CD4-positive, alpha-beta T cell treated with Interleukin-4 for 4 hours (primary cell): ENCODE results near the gene IRAK2.

Experiments
- DNase-seq: peaks from one replicate; pipeline ENCODE4 v3.0.0-alpha.2; 2020

The IRAK2 gene

DNA sequence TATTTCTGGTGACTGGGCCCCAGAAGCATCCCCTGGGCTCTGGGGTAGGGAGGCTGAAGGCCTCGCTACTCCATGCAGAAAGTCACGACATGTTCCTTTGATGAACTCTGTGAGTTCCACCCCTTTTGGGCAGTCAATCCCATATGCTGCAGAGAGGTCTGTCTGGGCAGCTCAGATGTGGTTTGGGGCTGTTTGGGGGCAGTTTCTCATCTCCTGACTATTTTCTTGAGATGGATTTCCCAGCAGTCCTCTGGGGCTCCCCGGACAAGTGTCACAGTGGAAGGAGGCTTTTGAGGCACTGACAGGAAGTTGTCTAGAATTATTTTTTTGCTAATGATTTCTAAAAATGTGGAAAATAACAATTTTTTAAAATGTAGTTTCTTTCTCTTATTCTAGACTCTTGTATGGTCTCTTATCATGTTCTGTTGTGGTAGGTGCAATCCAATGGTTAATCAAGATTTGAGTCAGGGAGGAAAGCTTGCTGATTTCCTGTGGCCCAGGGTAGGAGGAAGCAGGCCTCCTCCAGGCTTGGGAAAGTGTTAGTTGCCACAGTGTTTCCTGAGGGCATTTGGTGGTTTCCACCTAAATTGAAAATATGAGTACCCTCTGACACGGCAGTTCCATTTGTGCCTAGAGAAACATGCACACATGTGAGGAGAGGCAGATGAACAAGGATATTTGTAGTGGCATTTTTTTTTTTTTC lies 63.7 kb downstream of the IRAK2 start:
- DNase-seq, result peak; percentile 37

DNA sequence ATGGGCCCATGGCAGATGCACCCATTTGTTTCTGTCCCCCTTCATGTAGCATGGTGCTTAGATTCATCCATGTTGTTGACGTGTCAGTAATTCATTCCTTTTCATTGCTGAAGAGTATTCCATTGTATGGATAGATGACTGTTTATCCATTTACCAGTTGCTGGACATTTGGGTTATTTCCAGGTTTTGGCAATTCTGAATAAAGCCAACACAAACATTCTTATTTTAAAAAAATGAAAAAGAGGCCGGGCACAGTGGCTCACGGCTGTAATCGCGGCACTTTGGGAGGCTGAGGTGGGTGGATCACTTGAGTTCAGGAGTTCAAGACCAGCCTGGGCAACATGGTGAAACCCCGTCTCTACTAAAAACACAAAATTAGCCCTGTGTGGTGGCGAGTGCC lies 64.9 kb downstream of the IRAK2 start:
- DNase-seq, result no peak

DNA sequence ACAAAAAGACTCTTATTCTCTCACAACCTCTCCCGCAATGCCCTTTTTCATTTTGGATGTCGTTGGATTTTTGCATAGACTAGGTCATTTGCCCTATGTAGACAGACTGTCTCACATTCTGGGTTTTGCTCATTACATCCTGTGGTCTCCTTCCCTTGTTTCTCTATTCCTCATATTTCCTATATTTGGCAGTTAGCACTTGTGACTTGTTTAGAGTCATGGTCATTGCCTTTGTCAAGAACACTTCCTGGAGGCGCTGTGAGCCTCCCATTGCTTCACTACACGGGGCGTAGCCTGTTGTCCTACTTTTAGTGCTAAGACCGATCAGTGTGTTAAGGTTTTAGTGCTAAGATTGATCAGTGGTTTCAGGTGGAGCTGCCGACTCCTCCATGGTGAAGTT lies 67.4 kb downstream of the IRAK2 start:
- DNase-seq, result no peak

DNA sequence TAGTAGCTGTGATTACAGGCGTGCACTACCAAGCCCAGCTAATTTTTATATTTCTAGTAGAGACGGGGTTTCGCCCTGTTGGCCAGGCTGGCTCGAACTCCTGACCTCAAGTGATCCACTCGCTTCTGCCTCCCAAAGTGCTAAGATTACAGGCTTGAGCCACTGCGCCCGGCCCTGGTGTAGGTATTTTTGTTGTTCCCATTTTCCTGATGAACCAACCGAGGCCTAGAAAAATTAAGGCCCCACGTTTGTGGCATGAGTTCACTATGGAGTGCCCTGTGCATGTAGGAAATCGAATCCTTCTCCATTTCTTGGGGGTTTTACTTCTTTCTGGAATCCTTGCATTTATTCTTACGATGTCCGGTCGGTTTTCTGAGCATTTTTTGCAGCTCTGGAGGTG lies 69.3 kb downstream of the IRAK2 start:
- DNase-seq, result no peak

DNA sequence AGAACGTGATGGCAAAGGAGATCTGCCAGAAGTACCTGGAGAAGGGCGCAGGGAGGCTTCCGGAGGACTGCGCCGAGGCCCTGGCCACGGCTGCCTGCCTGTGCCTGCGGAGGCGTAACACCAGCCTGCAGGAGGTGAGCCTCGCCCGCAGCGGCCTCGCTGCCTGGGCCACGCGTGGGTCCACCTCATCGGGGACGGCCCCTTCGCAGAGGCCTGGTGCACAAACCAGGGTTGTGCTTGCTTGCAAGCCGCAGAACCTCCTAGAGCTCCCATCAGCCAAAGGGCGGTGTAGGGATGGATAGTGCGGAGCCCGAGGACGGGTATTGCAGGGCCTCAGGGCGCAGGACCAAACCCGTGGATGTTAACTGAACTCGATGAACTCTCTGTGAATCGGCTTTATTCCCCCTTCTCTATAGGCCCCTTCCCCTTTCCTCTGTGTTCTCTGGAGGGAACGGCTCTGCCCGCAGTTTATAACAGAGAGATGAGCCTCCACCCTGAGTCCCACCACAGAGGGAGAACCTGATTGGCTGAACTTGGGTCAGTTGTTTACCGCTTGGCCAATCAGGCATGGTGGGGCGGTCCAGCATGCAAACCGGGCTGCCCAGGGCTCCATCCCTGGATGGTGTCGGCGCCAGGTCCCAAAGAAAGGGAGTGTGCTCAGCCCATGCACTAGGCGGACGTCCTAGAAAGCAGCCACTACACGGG lies 70.0 kb downstream of the IRAK2 start:
- DNase-seq, result no peak

DNA sequence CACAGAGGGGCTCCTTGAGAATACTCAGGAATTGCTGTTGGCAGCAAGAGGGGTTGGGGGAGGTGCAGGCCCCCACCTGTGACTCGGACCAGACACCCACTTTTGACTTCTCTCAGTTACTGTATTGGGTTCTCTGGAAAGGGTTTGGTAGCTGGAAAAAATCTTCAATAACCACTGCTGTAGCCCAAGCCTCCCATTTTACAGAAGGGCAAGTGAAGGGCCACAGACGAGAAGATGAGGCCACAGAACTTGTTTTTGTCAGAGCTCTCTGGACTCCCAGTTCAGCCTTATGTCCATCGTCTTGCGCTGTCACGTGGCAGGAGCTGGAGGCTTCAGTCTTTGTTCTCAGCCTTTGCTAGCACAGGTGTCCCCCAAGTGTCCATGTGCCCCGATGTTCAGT lies 70.8 kb downstream of the IRAK2 start:
- DNase-seq, result no peak

DNA sequence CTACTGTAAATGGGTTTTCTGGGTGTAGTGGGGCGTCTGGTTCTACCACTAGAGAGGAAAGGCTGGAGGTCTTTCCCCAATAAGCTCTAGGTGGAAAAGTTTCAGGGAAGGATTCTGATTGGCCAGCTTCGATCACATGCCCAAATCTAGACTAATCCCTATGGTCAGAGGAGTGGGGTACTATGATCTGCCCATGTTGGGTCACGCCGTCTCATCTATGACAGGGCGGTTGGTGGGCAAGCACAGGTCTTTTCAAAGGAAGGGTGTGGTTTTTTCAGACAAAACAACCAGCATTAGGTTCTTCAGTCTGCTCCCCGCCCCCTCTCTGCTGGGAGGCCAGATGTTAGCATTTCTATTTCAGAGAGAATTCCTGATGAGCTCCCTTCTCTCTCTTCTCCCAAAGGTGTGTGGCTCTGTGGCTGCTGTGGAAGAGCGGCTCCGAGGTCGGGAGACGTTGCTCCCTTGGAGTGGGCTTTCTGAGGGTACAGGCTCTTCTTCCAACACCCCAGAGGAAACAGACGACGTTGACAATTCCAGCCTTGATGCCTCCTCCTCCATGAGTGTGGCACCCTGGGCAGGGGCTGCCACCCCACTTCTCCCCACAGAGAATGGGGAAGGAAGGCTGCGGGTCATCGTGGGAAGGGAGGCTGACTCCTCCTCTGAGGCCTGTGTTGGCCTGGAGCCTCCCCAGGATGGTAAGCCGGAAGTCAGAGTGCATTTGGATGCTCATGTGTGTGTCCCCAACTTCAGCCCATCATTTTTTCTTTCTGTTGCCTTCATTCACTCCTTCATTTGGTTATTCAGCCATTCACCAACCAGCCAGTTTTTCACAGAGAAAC lies 73.8 kb downstream of the IRAK2 start:
- DNase-seq, result peak; percentile 82

DNA sequence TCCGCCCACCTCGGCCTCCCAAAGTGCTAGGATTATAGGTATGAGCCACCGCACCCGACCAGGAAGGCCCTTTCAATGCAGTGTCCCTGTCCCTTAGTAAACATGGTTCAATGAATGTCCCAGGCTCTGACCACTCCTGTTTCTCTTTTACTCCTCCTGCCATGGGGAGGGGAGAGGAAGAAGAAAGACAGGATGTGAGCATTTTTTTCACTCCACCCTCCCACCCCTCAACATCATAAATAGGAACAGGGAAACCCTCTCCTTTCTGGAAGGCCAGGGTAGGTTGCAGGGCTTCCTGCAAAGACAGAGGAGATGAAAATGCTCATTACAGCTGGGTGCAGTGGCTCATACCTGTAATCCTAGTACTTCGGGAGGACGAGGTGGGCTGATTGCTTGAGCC lies 76.1 kb downstream of the IRAK2 start:
- DNase-seq, result no peak

DNA sequence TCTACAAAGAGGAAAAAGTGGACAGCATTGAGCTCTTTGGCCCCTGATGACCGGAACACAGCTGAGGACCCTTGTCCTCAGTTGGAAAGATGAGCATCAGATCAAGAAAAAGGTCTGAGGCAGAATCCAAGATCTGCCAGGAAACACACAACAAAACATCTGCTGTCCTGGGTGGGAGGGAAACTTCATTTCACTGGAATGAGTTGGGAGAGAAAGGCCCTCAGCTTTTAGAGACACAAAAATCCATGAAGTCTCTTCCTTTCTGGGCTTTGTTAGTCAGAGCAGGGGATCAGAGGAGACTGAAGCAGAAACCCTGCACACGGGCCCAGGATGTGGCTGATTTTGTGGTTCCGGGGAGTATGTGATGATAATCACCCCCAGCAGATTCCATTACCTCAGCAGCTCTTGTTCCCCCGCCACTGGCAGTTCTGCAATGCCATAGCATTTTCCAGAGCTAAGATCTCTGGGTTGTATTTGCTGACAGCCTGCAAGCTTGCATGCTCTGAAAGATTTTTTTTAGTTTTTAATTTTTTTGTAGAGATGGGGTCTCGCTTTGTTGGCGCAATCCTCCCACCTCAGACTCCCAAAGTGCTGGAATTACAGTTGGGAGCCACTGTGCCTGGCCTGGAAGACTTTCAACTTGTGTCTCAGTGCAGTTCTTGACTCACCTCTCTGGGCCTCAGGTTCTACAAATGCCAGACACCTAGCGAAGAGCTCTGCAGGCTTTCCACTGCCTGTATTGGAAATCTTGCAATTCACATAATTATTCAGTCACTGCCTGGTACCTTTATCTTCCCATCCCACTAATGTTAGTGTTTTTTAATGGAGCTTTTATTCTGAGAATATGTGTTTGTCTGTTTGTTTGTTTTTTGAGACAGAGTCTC lies 77.7 kb downstream of the IRAK2 start:
- peak; percentile 80 for DNase-seq

DNA sequence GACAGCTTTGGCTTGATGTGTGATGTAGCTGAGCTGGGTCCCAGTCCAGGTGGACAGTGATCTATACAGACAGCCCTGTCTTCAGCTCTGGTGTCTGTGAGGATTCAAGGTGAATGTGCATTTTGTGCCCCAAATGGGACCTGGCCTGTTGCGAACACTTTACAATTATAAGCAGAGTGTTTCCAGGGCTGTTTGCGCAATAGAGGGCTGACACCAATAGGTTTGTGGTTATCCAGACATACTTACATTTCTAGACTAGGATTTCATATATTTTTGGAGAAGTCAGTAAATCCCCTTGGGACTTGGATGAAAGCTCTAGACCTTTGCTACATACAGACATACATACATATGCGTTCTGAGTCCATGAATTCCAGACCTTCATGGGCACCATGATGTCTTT lies 79.3 kb downstream of the IRAK2 start:
- no peak for DNase-seq

DNA sequence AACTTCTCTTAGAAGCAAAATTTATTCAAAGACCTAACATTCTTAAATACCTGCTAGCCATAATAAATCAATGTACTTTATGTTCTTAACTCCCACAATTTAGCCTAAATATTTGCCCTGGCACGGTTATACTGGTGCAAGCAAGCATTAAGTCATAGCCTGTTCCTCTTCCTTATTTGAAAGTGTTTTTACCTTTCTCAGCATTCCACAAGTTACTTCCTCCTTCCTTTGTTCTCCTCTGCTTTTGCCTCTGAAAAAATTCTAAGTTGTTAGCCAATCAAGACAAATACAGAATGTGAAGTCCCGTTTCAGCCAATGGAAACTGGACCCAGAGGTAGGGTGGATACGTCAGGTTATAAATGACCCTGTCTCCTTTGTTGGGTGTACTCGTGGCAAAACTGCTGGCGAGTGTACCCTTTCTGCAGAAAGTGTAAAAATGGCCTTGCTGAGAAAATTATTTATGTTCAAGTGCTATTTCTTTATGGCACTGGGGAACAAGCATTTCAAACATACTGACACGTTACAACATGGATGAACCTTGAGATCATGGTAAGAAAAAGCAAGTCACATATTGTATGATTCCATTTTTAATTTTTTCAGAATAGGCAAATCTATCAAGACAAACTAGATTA lies 80.5 kb downstream of the IRAK2 start:
- DNase-seq, result no peak

DNA sequence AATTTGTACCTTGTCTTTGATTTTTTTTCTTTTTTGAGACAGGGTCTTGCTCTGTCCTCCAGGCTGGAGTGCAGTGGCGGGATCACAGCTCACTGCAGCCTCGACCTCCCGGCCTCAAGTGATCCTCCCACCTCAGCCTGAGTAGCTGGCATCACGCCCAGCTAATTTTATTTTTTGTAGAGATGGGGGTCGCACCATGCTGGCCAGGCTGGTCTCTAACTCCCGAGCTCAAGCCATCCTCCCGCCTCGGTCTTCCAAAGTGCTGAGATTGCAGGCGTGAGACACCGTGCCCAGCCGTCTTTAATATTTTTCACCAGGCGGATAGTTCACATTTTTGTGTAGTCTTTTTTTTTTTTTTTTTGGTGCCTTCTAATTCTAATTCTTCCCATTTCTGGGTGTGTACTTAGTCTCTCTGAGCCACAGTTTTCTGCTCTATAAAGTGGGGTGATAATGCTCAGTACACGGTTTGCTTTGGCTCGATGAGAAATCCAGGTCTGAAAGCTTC lies 83.0 kb downstream of the IRAK2 start:
- DNase-seq, result no peak

DNA sequence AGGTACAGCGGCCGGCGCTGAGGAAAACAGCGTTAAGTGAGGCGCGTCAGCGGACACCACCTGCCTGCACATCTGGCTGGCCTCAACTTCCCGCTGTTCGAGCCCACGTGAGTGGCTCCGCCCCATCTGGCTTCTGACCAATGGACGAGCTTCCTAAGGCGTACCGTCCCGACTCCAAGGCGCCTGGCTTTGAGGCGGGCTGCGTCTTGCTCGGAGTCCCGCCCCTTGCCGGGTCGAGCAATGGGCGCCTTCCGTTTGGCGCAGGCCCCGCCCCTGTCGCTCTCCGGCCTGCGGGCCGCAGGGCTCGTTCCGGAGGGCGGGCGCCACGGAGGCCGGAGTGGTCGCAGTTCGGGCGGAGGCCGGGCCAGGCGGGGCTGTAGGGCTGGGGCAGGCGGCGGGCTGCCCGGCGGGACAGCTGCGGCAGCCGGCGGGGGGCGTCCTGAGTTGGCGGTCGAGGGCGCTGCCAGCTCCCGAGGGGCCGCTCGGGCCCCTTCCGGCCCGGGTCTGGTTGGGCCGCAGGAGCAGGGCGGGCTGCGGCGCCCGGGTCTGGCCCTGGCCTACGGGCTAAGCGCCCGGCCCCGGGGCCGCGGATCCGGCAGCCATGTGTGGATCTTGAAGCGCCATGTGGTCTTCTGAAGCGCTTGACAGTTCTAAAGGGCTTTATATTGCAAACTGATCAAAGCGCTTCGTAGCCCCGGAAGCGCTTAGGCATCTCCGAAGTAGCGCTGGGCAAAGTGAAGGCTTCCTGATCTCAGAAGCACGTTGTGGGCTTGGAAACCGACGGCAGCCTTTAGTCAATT lies 83.7 kb downstream of the IRAK2 start, which contains the start of gene TATDN2:
Gene TATDN2 (plus strand): TSS at position 276 of the 800 bp plus-strand sequence. CDS start 742 bp downstream, outside the sequence.
- peak; percentile 95 for DNase-seq

DNA sequence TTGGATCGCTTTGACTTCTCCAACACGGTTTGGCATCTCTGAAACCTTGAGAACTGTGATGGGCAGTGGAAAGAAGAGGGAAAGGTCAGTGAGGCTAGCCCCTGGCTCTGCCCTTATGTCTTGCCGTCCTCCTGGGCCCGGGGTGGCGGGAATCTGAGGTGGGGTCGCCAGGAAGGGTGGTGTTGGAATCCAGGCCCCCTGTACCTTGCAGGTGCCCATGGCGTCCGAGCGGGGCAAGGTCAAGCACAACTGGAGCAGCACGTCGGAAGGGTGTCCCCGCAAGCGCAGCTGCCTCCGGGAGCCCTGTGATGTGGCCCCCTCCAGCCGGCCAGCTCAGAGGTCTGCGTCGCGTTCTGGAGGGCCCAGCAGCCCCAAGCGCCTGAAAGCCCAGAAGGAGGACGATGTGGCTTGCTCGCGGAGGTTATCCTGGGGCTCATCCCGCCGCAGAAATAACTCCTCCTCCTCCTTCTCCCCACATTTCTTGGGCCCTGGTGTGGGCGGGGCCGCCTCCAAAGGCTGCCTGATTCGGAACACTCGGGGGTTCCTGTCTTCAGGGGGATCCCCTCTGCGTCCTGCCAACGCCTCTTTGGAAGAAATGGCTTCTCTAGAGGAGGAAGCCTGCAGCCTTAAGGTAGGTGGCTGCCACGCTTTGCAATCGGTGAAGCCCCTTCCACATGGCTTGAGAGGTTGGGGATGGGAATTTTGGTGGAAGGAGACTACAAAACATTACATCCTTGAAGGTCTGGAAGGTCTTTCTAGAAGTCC lies 84.4 kb downstream of the IRAK2 start:
- peak; percentile 50 for DNase-seq

DNA sequence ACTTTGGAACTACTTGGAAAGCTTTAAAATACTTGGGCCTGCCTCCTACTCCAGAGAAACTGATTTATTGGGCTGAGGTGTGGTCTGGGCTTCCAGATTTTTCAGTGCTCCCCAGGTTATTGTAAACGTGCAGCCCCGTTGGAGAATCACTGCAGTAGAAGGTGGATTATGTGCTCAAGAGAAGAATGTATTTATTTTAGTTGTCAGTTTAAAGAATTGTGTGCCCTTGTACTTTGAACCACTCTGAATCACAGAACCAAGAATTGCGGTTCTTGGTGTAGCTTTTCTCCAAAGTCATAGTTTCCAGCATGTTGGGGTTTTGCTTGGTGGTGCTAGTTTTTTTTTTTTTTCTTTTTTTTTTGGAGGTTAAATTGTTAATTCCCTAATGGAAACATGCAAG lies 85.1 kb downstream of the IRAK2 start:
- DNase-seq, result peak; percentile 24

DNA sequence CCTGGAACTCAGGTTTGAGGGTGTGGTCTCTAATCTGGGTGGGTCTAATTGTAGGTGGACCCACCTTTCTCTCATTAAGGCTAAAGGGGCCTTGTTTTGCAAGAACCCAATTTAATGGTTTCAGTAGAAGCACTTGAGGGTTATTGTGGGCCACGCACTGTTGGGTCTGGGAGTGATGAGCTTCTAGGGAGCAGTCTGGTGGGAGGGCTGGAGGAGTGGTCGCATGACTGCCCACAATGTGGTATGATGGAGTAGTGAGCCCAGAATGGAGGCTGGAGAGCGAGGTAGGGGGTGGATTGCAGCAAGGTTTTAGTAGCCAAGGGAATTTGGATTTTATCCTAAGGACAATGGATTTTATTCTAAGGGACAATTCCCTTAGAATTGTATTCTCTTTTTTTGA lies 86.3 kb downstream of the IRAK2 start:
- DNase-seq, result no peak

DNA sequence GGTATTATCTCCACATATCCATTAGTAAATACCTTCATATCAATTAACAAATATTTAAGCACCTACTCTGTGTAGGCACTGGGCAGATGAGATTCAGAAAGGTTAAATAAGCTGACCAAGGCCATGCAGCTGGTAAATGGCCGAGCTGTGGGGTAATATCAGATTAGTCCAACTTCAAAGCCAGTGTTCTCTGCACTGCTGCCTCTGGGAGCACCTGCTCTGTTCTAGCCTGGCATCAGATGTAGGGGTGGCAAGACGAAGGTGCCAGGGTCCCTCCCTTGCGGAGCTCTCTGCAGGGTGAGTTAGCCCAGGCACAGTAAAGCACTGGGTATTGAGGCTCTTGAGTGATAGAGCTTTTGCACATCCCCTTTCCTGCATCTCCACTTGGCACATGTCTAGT lies 89.0 kb downstream of the IRAK2 start:
- no peak for DNase-seq

DNA sequence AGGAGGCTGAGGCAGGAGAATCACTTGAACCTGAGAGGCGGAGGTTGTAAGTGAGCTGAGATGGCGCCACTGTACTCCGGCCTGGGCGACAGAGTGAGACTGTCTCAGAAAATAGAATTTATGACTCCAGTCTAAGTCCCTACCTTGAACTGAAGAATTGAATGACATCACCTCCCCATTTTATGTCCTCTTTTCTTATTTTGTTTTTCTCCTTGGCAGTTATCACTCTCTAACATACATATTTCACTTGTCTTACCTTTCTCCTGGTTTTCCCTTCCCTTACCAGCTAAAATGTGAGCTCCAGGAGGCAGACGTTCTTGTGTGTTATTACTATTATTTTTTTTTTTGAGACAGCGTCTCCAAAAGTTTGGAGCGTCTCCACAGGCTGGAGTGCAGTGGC lies 91.1 kb downstream of the IRAK2 start:
- DNase-seq, result no peak

DNA sequence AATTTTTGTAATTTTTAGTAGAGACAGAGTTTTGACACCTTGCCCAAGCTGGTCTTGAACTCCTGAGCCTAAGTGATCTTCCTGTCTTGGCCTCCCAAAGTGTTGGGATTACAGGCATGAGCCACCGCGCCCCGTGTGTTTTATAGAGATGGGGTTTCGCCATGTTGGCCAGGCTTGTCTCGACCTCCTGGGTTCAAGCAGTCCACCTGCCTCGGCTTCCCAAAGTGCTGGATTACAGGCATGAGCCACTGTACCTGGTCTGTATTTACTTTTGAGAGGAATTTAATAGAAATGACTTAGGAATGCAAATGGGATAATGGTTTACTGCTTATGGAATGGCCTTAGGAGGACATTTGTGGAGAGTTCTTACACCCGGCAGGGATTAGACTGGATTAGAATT lies 94.3 kb downstream of the IRAK2 start:
- no peak for DNase-seq

DNA sequence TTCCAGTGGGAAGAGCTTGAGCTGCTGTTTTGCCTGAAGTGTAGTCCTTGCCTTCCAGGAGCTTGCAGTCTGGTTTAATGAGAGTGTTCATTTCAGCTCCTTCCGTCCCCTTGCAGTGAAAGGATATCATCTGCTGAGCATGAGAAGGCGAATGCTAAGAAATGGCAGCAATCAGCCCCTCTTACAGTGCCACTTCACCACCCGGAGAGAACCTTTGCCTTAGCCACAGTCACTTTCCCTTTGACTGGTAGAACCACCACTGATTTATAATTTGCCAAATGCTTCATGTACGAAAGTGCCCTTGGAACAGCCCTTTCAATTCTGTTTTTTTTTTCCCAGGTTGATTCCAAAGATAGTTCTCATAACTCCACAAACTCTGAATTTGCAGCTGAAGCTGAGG lies 95.1 kb downstream of the IRAK2 start:
- no peak for DNase-seq
